Testis (tissue), 2 donors: ENCODE measurements around the gene OLFML2B.

Source experiments
- POLR2A ChIP-seq: fragments of 450-650 bp; IDR thresholded peaks from one replicate; pipeline ENCODE4 v1.6.1; 2017; ENCODE audit warnings: antibody characterized with exemption, mild to moderate bottlenecking, moderate library complexity
- TF ChIP-seq, protein P1 (sequence below), 3 experiments: fragments of 450-650 bp in 2 of 3; fragments of 200-600 bp in 1 of 3; sonication (generic) in 1 of 3; IDR thresholded peaks; one replicate each; pipeline ENCODE4 v1.5.1; 2016 to 2019; ENCODE audit warnings: antibody characterized with exemption in 3 of 3, mild to moderate bottlenecking in 2 of 3, moderate library complexity in 1 of 3

DNA sequence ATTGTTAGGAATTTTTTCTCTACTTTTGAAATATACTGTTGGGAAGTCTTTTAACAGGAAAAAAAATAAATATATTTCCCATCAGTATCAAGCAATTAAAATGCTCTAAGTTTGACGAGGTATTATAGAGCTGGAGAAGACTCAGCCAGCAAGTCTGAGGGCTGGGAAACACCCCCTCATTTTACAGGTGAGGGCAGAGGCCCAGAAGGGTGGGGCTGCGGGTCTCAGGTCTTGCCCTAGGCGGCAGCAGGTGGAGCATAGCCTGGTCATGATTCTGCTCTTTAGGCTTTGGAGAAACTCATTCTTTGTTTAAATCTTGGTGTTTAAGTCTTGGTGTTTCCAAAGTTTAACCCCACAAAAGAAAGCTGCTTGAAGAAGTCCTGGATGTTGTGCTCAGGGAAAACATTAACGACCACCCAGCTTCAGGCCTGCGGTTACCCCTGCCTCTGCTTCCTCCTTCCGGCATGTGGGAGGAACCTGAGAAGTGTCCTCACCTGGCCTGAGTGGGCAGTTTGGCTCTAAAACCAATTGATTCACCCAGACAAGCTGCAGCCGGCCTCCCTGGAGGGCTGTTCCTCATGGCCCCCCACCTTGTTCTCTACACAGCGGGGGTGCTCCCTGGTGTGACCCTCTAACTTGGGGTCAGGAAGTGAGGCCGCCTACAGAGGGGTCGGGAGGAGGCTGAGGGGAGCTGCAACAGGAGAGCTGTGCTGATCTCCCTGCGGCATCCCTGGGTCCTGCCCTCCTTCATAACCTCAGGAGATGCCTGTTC is 41.7 kb downstream of the OLFML2B start:
- TF ChIP-seq, protein P1, sequence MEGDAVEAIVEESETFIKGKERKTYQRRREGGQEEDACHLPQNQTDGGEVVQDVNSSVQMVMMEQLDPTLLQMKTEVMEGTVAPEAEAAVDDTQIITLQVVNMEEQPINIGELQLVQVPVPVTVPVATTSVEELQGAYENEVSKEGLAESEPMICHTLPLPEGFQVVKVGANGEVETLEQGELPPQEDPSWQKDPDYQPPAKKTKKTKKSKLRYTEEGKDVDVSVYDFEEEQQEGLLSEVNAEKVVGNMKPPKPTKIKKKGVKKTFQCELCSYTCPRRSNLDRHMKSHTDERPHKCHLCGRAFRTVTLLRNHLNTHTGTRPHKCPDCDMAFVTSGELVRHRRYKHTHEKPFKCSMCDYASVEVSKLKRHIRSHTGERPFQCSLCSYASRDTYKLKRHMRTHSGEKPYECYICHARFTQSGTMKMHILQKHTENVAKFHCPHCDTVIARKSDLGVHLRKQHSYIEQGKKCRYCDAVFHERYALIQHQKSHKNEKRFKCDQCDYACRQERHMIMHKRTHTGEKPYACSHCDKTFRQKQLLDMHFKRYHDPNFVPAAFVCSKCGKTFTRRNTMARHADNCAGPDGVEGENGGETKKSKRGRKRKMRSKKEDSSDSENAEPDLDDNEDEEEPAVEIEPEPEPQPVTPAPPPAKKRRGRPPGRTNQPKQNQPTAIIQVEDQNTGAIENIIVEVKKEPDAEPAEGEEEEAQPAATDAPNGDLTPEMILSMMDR (IDR thresholded peaks at IDR 0.05): no peak
- TF ChIP-seq POLR2A: no peak
